ENCODE measurements around the gene FAM90A1.
"Not testable (repeated sequence)": the region's sequence is repeated elsewhere in the genome, so short reads cannot be mapped to it uniquely, and the experiment has no call there.

Gene FAM90A1

DNA sequence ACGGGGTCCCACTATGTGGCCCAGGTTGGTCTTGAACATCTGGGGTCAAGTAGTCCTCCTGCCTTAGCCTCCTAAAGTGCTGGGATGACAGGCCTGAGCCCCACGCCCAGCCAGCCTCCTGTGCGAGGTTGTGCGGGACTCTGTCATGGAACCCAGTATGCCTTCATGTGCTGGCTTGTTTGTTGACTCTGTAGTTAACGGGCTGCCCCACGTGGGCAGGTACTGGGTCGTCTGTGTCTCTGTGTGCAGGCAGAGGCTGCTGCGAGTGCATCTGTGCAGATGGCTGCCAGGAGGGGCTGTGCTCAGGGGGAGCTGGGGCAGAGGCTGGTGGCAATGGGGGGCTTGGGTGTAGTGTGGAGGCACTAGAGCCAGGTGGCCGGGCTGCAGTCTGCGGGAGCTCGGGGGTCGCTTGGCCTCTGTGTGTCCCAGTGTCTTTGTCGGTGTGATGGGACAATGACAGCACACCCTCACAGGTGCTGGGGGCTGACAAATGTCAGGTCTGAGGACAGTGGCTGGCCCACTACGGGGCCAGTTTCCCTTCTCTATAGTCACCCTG is 6.0 kb upstream of the FAM90A1 start:
- not testable (repeated sequence) for DNase-seq (ENCODE audit: low read depth in 3 of 3)

DNA sequence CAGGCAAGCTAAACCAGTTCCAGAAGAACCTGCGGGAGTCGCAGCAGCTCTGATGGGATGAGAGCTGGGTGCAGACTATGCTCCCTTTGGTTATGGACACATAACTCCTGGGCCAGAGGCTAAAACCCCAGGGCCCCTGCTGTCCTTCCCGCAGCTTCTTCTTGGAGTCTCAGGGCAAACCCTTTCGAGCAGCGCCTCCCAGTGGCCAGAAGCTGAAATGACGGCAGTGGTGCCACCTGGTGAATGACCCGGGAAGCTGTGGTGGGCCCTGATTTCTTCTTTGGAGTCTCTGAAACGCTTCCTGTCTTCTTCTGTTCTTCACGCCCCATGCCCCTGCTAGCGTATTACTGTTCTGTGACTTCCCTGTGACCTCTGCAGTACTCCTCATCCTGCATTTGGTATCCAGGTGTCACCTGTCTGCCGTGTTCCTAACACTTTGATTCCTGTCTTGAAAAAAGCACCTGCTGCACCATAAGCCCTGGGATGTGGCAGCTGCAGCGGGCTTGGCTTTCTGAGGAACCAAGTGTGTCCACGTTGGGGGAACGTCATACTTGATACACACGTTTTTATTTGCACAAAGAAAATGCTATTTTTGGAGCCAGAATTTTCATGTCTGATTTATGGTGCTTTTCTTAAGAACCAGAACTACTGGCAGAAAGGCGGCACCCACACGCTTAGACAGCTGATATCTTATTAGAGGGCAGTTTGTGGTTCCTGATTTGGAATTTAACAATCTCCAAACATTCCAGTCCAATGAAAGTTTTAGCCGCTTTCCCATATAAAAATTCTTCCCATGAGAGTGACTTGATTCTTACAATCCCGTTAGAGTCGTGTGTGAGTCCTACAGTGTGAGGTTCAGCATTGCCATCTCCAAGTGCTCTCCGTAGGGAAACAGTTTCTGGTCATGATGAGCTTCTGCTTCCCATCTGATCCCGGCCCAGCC is 4.5 kb upstream of the FAM90A1 start:
- DNase-seq (ENCODE audit: low read depth in 3 of 3), result peak; percentile 45 to 70 (median 50)

DNA sequence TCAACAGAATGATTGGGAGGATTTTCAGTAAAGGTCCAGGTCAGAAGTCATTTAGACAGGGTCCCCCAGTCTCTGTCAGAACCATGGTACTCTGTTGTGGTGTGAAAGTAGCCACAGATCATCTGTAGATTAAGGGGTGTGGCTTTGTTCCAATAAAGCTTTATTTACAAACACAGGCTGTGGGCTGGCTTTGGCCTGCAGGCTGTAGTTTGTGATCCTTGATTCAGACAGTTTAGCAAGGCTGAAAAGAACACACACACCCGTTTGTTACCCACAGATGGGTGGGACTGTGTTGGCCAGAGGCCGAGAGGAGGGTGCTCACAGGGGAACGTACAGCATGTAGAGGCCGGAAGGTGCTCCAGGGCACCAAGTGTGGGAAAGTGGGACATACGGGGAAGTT is 3.6 kb upstream of the FAM90A1 start:
- not testable (repeated sequence) for DNase-seq (ENCODE audit: low read depth in 3 of 3)

DNA sequence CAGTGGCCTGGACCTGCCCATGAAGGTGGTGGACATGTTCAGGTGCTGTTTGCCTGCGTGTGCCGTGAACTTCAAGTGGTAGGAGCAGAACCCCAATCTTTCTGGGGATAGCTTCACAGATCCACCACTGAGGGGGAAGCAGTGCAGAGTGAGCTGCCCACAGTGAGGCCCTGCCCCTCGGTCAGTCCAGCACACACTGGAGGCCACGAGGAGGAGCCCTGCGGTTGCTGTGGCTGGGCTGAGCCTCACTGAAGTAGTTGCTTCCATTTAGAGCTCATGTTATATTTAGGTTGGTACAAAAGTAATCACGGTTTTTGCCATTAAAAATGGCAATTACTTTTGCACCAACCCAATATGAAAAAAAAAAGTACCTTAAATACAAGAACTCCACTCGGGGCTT is 2.1 kb upstream of the FAM90A1 start:
- DNase-seq (ENCODE audit: low read depth in 3 of 3), result not testable (repeated sequence)

DNA sequence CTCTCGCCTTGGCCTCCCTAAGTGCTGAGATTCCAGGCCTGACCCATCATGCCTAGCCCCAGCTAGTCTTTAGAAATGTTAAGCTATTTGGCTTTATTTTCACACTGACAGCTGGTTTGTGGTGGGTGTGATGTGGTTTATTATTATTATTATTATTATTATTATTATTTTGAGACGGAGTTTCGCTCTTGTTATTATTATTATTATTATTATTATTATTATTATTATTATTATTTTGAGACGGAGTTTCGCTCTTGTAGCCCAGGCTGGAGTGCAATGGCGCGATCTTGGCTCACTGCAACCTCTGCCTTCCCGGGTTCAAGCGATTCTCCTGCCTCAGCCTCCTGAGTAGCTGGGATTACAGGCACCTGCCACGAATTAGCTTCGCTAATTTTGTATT is 1.2 kb upstream of the FAM90A1 start:
- DNase-seq (ENCODE audit: low read depth in 3 of 3), result not testable (repeated sequence)

DNA sequence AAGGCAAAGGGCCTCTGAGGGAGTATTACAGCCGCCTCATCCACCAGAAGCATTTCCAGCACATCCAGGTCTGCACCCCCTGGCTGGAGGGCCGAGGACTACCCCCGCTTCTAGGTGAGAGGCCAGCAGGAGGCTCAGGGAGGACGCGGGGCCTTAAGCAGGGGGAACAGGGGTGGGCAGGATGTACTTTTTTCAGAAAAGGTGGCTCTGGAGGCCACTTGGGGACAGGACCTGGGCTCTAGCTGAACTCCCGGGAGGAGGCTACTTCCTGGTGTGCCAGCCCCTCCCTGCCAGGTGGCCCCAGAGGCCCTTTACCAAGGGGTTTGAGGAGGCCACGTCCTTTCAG is 287 bp upstream of the FAM90A1 start:
- DNase-seq (ENCODE audit: low read depth in 3 of 3), result not testable (repeated sequence)

DNA sequence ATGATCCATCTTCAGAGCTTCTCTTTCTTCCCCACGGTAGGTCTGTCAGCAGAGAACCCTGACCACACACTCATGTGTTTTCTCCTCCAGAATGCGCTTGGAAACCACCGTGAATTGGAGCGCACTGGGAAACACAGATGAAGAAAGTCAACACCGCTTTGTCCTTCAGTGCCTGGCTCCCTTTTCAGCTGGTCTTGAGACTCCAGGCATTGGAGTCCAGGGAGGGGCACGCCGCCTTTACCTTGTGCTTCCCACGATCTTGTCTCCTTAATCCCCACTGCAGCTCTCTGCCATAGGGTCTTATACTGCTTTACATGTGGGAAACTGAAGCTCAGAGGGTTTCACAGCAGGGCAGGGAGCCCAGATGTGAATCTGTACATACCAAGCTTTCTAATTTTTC is 1.1 kb downstream of the FAM90A1 start:
- DNase-seq (ENCODE audit: low read depth in 3 of 3), result no peak

DNA sequence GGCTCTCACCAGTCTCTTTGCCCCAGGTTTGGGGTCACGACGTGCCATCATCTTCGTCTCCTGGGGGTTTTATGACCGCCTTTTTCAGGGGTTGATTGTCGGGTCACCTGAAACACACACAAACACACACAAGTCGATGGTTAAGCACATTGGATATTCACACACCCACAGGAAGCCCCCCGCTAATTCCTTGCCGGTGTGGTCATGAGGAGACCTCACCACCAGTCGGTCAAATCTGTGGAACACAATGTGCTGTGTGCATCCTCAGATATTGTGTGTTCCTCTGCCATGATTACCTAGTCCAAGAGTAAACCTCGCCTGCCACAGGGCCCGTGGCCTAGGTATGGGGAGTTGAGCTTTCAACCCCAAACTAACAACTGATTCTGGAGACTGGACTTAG is 2.6 kb downstream of the FAM90A1 start:
- DNase-seq (ENCODE audit: low read depth in 3 of 3), result not testable (repeated sequence)

DNA sequence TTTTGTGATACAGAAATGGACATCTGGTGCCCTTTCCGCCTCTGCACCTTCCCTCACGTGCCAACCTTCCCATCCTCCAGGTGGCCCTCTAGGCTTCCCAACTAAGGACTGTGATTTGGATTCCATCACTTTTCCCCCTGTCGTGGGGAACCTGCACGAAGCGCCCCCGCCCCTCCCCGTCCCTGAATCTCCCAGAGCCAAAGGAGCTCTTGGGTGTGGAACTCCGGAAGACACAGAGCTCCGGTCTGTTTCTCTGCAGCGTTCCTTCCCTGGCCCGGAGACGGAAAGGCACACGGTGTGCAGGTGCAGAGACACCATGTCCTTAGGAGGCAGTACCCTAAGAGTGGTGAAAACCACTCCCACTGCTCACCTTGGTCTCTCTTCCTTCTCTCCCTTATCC is 3.8 kb downstream of the FAM90A1 start:
- not testable (repeated sequence) for DNase-seq (ENCODE audit: low read depth in 3 of 3)

DNA sequence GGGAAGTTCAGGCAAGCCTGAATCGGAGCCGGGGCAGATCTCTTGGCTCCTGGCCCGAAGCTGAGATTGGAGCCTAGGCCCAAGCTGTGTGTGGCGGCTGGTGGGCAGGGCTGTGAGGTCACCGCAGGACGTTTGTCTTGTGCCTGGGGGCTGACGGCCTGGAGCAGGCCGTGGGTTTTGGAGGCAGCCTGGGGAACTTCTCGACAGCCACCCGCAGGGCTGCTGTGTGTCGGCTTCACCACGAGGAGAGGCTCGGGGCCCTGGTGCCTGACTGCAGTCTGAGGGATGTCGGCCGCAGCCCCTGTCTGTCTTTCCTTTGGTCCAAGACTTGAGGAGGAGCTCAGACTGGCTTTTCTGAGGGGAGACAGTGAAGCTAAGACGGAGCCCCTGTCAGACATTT is 5.1 kb downstream of the FAM90A1 start:
- DNase-seq (ENCODE audit: low read depth in 3 of 3), result not testable (repeated sequence)

DNA sequence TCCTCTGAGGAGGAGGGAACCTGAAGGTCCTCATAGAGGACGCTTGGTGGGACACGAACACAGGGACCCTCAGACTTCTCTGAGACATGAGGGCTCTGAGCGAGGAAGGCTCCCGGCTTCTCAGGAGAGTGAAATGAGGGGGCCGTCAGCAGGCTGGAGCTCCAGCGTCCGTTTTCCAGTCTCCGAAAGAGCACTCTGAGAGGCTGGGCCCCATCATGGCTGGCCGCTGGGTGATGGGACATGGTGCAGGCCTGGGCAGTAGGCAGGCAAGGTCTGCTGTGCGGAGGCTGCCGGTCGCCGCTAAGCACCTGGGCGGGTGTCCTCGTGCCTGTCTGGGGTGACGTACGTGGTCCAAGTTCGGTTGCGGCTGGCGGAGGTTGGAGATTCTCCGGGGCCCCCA is 5.6 kb downstream of the FAM90A1 start:
- DNase-seq (ENCODE audit: low read depth in 3 of 3), result not testable (repeated sequence)

DNA sequence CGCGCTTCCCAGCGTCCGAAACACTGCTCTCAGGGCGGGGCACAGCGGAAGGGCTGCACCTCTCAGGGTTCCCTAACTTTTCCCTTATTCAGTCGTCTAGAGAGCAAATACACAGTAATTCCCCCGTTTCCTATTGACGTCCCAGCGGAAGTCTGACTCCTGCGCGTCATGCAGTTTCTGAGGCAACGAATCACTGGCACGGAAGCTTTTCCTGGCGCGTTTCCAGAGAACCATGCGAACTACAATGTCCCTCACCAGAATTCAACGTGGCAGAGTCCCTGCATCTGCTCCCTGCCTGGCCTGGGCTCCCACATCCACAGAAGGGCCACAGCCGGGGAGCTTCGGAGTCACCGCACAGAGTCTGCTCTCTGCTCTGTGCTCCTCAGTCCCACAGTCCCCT is 6.0 kb downstream of the FAM90A1 start:
- DNase-seq (ENCODE audit: low read depth in 3 of 3), result not testable (repeated sequence)

DNA sequence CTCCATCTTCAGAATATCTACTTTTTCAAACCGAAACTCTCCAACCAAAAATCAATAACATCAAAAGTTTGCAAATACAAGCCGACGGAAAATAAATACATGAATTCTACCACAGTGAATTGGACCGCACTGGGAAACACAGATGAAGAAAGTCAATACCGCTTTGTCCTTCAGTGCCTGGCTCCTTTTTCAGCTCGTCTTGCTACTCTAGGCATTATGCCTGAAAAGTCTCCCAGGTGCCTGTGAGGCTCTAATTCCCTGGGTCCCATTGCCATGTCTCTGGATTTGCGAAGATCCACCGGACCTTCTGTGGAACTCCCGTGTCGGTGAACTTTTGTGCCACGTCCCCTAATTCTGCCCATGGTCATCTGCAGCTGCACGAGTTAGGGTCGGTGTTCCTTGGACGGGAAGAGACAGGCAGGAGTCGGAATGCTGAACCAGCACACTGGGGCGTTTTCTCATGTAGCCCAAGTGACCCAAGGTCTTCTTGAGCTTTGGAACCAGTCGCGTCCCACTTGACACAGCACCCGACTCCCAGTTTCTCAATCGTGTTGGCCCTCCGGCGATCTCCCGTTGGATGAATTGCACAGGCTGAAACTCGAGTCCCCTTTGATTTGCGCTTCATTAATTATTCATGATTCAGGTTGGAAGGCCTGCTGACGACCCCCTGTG is 8.6 kb downstream of the FAM90A1 start:
- not testable (repeated sequence) for DNase-seq (ENCODE audit: low read depth in 3 of 3)

DNA sequence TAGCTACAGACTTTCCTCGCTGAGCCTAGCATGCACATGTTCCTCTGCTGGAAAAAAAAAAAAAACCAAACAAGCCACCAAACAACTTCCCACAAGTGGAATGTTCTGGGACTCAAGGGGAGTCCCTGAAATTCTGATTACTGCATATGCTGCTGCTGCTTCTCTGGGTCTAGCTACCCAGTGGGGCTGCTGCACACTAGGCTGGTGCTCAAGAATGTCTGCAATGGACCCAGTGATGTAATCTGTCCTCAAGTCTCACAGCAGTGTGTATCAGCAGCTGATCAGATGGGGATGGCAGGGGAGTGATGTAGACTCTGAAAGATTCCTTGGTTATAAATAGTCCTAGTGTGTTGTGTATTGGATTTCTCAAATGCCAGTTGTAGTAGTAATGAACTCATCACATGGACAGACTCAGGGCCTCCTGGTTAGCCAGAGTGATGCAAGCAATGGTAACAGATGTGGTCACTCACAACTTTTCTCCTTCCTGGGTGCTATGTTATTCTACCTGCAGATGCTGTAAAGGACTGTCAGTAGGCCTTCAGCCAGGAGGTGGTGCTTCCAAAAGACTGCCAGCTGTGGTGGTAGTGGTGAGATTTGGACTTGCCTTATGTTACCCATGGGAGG is 29.6 kb downstream of the FAM90A1 start:
- DNase-seq (ENCODE audit: low read depth in 3 of 3), result not testable (repeated sequence)

DNA sequence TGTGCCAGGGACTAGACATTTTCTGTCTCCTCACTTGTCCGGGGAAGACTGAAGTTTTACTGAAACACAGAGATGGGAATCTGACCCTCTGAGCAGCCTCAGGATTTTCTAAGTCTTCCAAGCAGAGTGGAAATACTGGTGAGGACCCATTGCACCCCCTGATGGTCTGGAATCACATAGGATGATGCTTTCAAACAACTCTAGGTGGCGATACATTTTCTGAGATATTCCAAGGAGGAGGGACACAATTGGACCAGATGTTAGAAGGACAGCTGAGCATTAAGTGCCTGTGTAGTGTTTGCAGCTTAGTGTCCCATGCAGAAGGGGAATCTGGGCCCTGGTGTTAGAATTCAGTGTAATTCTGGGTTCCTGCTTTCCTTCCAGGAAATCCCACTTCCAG is 39.3 kb downstream of the FAM90A1 start:
- DNase-seq (ENCODE audit: low read depth in 3 of 3), result not testable (repeated sequence)

DNA sequence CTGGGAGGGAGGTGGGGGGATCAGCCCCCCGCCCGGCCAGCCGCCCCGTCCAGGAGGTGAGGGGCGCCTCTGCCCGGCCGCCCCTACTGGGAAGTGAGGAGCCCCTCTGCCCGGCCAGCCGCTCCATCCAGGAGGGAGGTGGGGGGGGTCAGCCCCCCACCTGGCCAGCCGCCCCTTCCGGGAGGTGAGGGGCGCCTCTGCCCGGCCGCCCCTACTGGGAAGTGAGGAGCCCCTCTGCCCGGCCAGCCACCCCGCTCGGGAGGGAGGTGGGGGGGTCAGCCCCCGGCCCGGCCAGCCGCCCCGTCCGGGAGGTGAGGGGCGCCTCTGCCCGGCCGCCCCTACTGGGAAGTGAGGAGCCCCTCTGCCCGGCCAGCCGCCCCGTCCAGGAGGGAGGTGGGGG is 43.2 kb downstream of the FAM90A1 start:
- not testable (repeated sequence) for DNase-seq (ENCODE audit: low read depth in 3 of 3)

DNA sequence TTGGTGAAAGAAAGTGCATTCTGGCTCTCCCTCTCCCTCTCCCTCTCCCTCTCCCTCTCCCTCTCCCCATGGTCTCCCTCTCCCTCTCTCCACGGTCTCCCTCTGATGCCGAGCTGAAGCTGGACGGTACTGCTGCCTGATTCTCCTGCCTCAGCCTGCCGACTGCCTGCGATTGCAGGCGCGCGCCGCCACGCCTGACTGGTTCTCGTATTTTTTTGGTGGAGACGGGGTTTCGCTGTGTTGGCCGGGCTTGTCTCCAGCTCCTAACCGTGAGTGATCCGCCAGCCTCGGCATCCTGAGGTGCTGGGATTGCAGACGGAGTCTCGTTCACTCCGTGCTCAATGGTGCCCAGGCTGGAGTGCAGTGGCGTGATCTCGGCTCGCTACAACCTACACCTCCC is 44.1 kb downstream of the FAM90A1 start:
- not testable (repeated sequence) for DNase-seq (ENCODE audit: low read depth in 3 of 3)

DNA sequence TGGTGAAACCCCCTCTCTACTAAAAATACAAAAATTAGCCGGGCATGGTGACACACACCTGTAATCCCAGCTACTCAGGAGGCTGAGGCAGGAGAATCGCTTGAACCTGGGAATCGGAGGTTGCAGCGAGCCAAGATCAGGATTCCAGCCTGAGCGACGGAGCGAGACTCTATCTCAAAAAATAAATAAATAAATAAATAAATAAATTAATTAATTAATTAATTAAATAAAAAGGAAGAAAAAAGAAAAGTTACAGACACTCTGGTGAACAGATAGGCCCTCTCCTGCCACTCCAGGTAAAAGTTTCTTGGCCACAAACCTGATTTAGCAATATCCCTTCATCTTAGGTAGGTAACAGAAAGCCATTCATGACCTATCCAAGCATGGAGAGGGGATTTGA is 44.5 kb downstream of the FAM90A1 start:
- DNase-seq (ENCODE audit: low read depth in 3 of 3), result not testable (repeated sequence)

DNA sequence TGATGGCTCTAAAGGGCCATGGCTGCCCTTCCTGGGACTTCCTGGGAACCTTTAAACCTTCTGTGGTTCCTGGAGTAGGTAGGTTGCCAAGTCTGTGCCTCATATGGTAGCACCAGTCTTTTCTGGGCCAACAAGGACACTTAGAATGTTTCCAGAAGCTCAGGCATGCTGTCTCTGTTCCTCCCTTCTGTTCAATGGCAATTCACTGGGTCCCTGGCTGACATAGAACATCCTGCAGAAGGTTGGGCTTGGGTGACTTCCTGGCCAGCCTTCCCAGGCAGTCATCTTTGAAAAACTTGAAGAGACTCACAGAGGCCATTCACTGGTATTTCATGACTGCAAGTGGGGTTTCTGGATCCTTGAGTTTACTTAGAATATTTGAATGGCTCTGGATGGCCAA is 46.1 kb downstream of the FAM90A1 start:
- not testable (repeated sequence) for DNase-seq (ENCODE audit: low read depth in 3 of 3)

DNA sequence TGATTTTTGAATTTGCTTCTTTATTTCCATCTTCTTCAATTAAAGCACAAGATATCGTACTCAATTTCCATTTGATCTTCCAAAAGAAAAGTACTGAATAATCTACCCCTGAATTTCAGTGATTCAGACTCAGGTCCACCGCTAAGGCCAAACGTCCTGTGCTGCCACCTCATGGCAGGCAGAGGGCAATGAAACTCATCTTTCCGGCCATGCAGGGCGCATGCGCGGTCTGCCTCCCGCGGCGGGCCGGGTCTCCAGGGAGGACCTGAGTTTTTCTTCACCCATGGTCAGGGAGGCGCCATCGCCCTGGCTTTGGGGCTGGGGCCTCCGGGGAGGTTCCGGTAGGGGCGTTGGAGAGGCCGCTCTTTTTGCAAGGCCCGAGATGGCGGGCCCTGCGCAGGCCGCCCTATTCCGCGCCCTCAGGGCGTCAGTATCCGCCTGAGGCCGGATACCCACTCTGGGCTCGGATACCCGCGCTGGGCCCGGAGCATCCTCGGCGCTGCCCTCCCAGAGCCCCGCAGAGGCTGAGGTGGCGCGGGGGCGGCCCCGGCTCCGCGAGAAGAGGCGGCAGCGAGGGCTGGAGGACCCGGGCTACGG is 47.3 kb downstream of the FAM90A1 start:
- DNase-seq (ENCODE audit: low read depth in 3 of 3), result peak; percentile 15 to 60 (median 40)

DNA sequence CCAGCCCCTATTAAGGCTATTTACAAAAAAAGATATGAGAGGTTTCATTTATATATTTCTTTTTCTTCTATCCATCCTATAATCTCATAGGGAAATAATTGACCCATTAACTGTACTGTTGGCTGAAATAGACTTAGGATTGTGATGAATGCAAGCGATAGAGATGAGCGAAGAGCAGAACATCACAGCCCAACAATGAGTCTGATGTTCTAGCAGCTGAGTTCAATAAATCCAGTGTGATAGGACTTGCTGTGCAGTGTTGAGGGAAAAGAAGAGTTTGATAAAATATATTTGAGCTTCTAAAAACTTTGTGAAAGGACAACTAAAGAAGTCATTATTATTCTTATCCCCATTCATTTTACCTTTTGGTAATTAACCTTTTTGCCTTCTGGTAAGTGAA is 54.5 kb downstream of the FAM90A1 start:
- not testable (repeated sequence) for DNase-seq (ENCODE audit: low read depth in 3 of 3)

Data from stimulated activated CD4-positive, alpha-beta T cell treated with anti-CD3 and anti-CD28 coated beads, TNF-alpha, amount 100 ng/mL, for 24 hours (primary cell).